Stimulated activated CD8-positive, alpha-beta memory T cell treated with anti-CD3 and anti-CD28 coated beads, Interleukin-2, amount 100 ng/mL, for 48 hours (primary cell): ENCODE measurements around the gene ARPC5.
"Not testable (repeated sequence)": the region's sequence is repeated elsewhere in the genome, so short reads cannot be mapped to it uniquely, and the experiment has no call there.

ENCODE experiments used
- DNase-seq, 2 donors: peaks; one replicate each; pipeline ENCODE4 v3.0.0-alpha.2; 2020; ENCODE audit warnings: low read depth in 2 of 2

Gene ARPC5

GRCh38 chr1:183646776-183647175 is 11.2 kb upstream of the ARPC5 start:
- DNase-seq: no peak

GRCh38 chr1:183645531-183645930 is 9.9 kb upstream of the ARPC5 start:
- no peak for DNase-seq

GRCh38 chr1:183642166-183642565 is 6.6 kb upstream of the ARPC5 start:
- DNase-seq: no peak

GRCh38 chr1:183640193-183640592 is 4.6 kb upstream of the ARPC5 start:
- no peak for DNase-seq

GRCh38 chr1:183638649-183639387 is 3.2 kb upstream of the ARPC5 start:
- DNase-seq: no peak

GRCh38 chr1:183636783-183637182 is 1.2 kb upstream of the ARPC5 start:
- no peak for DNase-seq

GRCh38 chr1:183636334-183636682 is 725 bp upstream of the ARPC5 start:
- DNase-seq: no peak

- peak in 1 of 2 donors; percentile 12 for DNase-seq
Measured at GRCh38 chr1:183635099-183635605, 431 bp downstream of the ARPC5 start.

- no peak for DNase-seq
Measured at GRCh38 chr1:183634429-183635065, 1.0 kb downstream of the ARPC5 start.

- DNase-seq: no peak
Measured at GRCh38 chr1:183633676-183634343, 1.8 kb downstream of the ARPC5 start.

GRCh38 chr1:183632964-183633363 is 2.6 kb downstream of the ARPC5 start:
- no peak for DNase-seq

- no peak for DNase-seq
Measured at GRCh38 chr1:183632114-183632513, 3.5 kb downstream of the ARPC5 start.

GRCh38 chr1:183630748-183631147 is 4.8 kb downstream of the ARPC5 start:
- no peak for DNase-seq

GRCh38 chr1:183628537-183628936 is 7.0 kb downstream of the ARPC5 start:
- DNase-seq: no peak

GRCh38 chr1:183626236-183626635 is 9.3 kb downstream of the ARPC5 start:
- not testable (repeated sequence) for DNase-seq

GRCh38 chr1:183622884-183623785 is 12.4 kb downstream of the ARPC5 start:
- peak in 1 of 2 donors; percentile 7 for DNase-seq

- no peak for DNase-seq
Measured at GRCh38 chr1:183622013-183622412, 13.6 kb downstream of the ARPC5 start.

- no peak for DNase-seq
Measured at GRCh38 chr1:183620311-183620710, 15.3 kb downstream of the ARPC5 start.

GRCh38 chr1:183619781-183620180 is 15.8 kb downstream of the ARPC5 start:
- no peak for DNase-seq

GRCh38 chr1:183618202-183618601 is 17.4 kb downstream of the ARPC5 start:
- DNase-seq: not testable (repeated sequence)

- DNase-seq: not testable (repeated sequence)
Measured at GRCh38 chr1:183612975-183613374, 22.6 kb downstream of the ARPC5 start.

- DNase-seq: no peak
Measured at GRCh38 chr1:183612407-183612806, 23.2 kb downstream of the ARPC5 start.
